ENCODE data around the gene IL1RAPL2. TPM values are rescaled to one million over a fixed set of nuclear protein-coding genes. Genes with fewer than 3 reads are reported as not detected.

IL1RAPL2 gene
- total RNA-seq, 1 experiment from 2014 or later, result not detected

GRCh38 chrX:105179644-105180043, 613.6 kb downstream of the IL1RAPL2 start:
- H3K4me3 ChIP-seq (ENCODE audit: low read depth in 2 of 2, low read length in 2 of 2), result no peak overlapping the region
- no peaks in the 10 kb centered on the region for H3K9me3 ChIP-seq (ENCODE audit: control insufficient read depth, insufficient read depth, low read depth, low read length)
- no peaks in the 10 kb centered on the region for H3K36me3 ChIP-seq (ENCODE audit: control insufficient read depth, insufficient read depth, low read length)
- DNase-seq (ENCODE audit: low read depth, low spot score) (no peak), ATAC-seq (no peak)
- no TSS peak for BruUV-seq (replicated peaks)
- in situ Hi-C loops (cut with HindIII; ENCODE audit: low pct_unique_long_range_greater_than_20kb, low sequenced_read_pairs) (no loop called here), intact Hi-C loops (cut with micrococcal nuclease; ENCODE audit: unreplicated experiment) (loop anchor here (10.0 kb wide), 1 partner anchor 255 kb away; no protein-coding TSS in a partner anchor)
- H3K4me1 ChIP-seq (ENCODE audit: control insufficient read depth, insufficient read depth, low read length), result no peaks in the 10 kb centered on the region
- H3K27me3 ChIP-seq (ENCODE audit: control insufficient read depth, insufficient read depth, low read length), result no peaks in the 10 kb centered on the region
- H3K27ac ChIP-seq (ENCODE audit: low read length), result no peak overlapping the region
- POLR2A ChIA-PET, result no interaction called here
- TF ChIP-seq POLR2AphosphoS5 (IDR thresholded peaks at IDR 0.05; ENCODE audit: low read depth, low read length), result no peak
- TF ChIP-seq SIN3A (IDR thresholded peaks at IDR 0.05; ENCODE audit: borderline replicate concordance, insufficient read depth, low read depth, low read length), result no peak
- no peak for TF ChIP-seq TCF7L2 (IDR thresholded peaks at IDR 0.05; ENCODE audit: low read depth, low read length)
- TF ChIP-seq, protein P1, sequence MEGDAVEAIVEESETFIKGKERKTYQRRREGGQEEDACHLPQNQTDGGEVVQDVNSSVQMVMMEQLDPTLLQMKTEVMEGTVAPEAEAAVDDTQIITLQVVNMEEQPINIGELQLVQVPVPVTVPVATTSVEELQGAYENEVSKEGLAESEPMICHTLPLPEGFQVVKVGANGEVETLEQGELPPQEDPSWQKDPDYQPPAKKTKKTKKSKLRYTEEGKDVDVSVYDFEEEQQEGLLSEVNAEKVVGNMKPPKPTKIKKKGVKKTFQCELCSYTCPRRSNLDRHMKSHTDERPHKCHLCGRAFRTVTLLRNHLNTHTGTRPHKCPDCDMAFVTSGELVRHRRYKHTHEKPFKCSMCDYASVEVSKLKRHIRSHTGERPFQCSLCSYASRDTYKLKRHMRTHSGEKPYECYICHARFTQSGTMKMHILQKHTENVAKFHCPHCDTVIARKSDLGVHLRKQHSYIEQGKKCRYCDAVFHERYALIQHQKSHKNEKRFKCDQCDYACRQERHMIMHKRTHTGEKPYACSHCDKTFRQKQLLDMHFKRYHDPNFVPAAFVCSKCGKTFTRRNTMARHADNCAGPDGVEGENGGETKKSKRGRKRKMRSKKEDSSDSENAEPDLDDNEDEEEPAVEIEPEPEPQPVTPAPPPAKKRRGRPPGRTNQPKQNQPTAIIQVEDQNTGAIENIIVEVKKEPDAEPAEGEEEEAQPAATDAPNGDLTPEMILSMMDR (IDR thresholded peaks at IDR 0.05), result no peak
- TF ChIP-seq, protein P2, sequence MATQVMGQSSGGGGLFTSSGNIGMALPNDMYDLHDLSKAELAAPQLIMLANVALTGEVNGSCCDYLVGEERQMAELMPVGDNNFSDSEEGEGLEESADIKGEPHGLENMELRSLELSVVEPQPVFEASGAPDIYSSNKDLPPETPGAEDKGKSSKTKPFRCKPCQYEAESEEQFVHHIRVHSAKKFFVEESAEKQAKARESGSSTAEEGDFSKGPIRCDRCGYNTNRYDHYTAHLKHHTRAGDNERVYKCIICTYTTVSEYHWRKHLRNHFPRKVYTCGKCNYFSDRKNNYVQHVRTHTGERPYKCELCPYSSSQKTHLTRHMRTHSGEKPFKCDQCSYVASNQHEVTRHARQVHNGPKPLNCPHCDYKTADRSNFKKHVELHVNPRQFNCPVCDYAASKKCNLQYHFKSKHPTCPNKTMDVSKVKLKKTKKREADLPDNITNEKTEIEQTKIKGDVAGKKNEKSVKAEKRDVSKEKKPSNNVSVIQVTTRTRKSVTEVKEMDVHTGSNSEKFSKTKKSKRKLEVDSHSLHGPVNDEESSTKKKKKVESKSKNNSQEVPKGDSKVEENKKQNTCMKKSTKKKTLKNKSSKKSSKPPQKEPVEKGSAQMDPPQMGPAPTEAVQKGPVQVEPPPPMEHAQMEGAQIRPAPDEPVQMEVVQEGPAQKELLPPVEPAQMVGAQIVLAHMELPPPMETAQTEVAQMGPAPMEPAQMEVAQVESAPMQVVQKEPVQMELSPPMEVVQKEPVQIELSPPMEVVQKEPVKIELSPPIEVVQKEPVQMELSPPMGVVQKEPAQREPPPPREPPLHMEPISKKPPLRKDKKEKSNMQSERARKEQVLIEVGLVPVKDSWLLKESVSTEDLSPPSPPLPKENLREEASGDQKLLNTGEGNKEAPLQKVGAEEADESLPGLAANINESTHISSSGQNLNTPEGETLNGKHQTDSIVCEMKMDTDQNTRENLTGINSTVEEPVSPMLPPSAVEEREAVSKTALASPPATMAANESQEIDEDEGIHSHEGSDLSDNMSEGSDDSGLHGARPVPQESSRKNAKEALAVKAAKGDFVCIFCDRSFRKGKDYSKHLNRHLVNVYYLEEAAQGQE (IDR thresholded peaks at IDR 0.05; ENCODE audit: insufficient read depth in 1 of 2, low read depth in 2 of 2, low read length in 1 of 2), result no peak
- CTCF ChIA-PET, result no interaction called here

- H3K4me3 ChIP-seq (ENCODE audit: low read depth in 2 of 2, low read length in 2 of 2), result no peak overlapping the region
- H3K4me1 ChIP-seq (ENCODE audit: control insufficient read depth, insufficient read depth, low read length), result no peaks in the 10 kb centered on the region
- H3K27ac ChIP-seq (ENCODE audit: low read length), result no peak overlapping the region
- BruUV-seq (replicated peaks), result no TSS peak
- no peaks in the 10 kb centered on the region for H3K27me3 ChIP-seq (ENCODE audit: control insufficient read depth, insufficient read depth, low read length)
- POLR2A ChIA-PET, result no interaction called here
- intact Hi-C loops (cut with micrococcal nuclease; ENCODE audit: unreplicated experiment) (loop anchor here (10.0 kb wide), 1 partner anchor 264 kb away; no protein-coding TSS in a partner anchor), in situ Hi-C loops (cut with HindIII; ENCODE audit: low pct_unique_long_range_greater_than_20kb, low sequenced_read_pairs) (no loop called here)
- DNase-seq (ENCODE audit: low read depth, low spot score), result no peak
- no peak for TF ChIP-seq SIN3A (IDR thresholded peaks at IDR 0.05; ENCODE audit: borderline replicate concordance, insufficient read depth, low read depth, low read length)
- TF ChIP-seq, protein P1 (IDR thresholded peaks at IDR 0.05), result peak; percentile 28; the same call in 1 of the 2 replicates
- H3K36me3 ChIP-seq (ENCODE audit: control insufficient read depth, insufficient read depth, low read length), result no peaks in the 10 kb centered on the region
- H3K9me3 ChIP-seq (ENCODE audit: control insufficient read depth, insufficient read depth, low read depth, low read length), result no peaks in the 10 kb centered on the region
- CTCF ChIA-PET, result interaction anchor here (1.1 kb wide), 1 partner anchor 520 kb away, joined by 4 read pairs; no protein-coding TSS in a partner anchor
- ATAC-seq, result peak; percentile 69; the same call in 1 of the 2 replicates
Observed at GRCh38 chrX:105189093-105189492, 623.1 kb downstream of the IL1RAPL2 start.
